Colon (tissue), 2 donors: ENCODE data around the gene ZNF791.
"Not testable (repeated sequence)": the region's sequence is repeated elsewhere in the genome, so short reads cannot be mapped to it uniquely, and the experiment has no call there.

Experiments
- FAIRE-seq: peaks from 2 replicates; lab custom pipeline; 2012; peaks lifted over from hg19 to GRCh38; lab: Jason Lieb, UNC
- donor health status: control.
- donor health status: control.

The ZNF791 gene

GRCh38 chr19:12629215-12629614 lies 18.5 kb downstream of the ZNF791 start:
- FAIRE-seq: no peak

- FAIRE-seq: no peak
Measured at GRCh38 chr19:12636631-12637030, 25.9 kb downstream of the ZNF791 start.

- no peak for FAIRE-seq
Measured at GRCh38 chr19:12638611-12639182, 28.0 kb downstream of the ZNF791 start.

GRCh38 chr19:12639901-12640613 lies 29.3 kb downstream of the ZNF791 start:
- FAIRE-seq: no peak

GRCh38 chr19:12641456-12641855 lies 30.7 kb downstream of the ZNF791 start:
- no peak for FAIRE-seq

- FAIRE-seq: no peak
Measured at GRCh38 chr19:12642506-12642905, 31.8 kb downstream of the ZNF791 start.

GRCh38 chr19:12643716-12644115 lies 33.0 kb downstream of the ZNF791 start:
- not testable (repeated sequence) for FAIRE-seq

- no peak for FAIRE-seq
Measured at GRCh38 chr19:12646551-12646950, 35.8 kb downstream of the ZNF791 start.

GRCh38 chr19:12647047-12647446 lies 36.3 kb downstream of the ZNF791 start:
- FAIRE-seq: no peak

GRCh38 chr19:12647490-12648071 lies 36.9 kb downstream of the ZNF791 start:
- no peak for FAIRE-seq

- FAIRE-seq: no peak
Measured at GRCh38 chr19:12648088-12648487, 37.4 kb downstream of the ZNF791 start.

- no peak for FAIRE-seq
Measured at GRCh38 chr19:12649941-12650340, 39.2 kb downstream of the ZNF791 start.

GRCh38 chr19:12652219-12652618 lies 41.5 kb downstream of the ZNF791 start:
- no peak for FAIRE-seq

- no peak for FAIRE-seq
Measured at GRCh38 chr19:12655546-12655945, 44.8 kb downstream of the ZNF791 start.

- FAIRE-seq: no peak
Measured at GRCh38 chr19:12656899-12657571, 46.3 kb downstream of the ZNF791 start.

- no peak for FAIRE-seq
Measured at GRCh38 chr19:12657966-12658365, 47.2 kb downstream of the ZNF791 start.

GRCh38 chr19:12660980-12661379 lies 50.3 kb downstream of the ZNF791 start:
- FAIRE-seq: no peak

GRCh38 chr19:12664406-12665280 lies 53.9 kb downstream of the ZNF791 start:
- no peak for FAIRE-seq

- no peak for FAIRE-seq
Measured at GRCh38 chr19:12665281-12665573, 54.5 kb downstream of the ZNF791 start.

- FAIRE-seq: no peak
Measured at GRCh38 chr19:12665671-12666264, 55.0 kb downstream of the ZNF791 start.

- no peak for FAIRE-seq
Measured at GRCh38 chr19:12666265-12667048, 55.7 kb downstream of the ZNF791 start, which contains the start of the genes MAN2B1 and WDR83. Gene MAN2B1 (minus strand): TSS chr19:12666742. CDS start chr19:12666701, 41 bp downstream. Gene WDR83 (plus strand): TSS chr19:12666807. CDS start chr19:12669791, 2,984 bp downstream.
